Ishikawa (cell line): Measurements from ENCODE around the gene DNAJC6.

Experiments
- CEBPB ChIP-seq: IDR thresholded peaks from 2 replicates; pipeline ENCODE4 v1.6.1; 2012
- CREB1 ChIP-seq: IDR thresholded peaks from 2 replicates; pipeline ENCODE4 v1.6.1; 2012; ENCODE audit warnings: low read depth
- EGR1 ChIP-seq: IDR thresholded peaks from 2 replicates; pipeline ENCODE4 v1.6.1; 2012
- EP300 ChIP-seq: IDR thresholded peaks from 2 replicates; pipeline ENCODE4 v1.6.1; 2012; ENCODE audit warnings: borderline replicate concordance
- NFIC ChIP-seq: IDR thresholded peaks from 2 replicates; pipeline ENCODE4 v1.6.1; 2012
- RAD21 ChIP-seq: IDR thresholded peaks from 2 replicates; pipeline ENCODE4 v1.6.1; 2012; ENCODE audit warnings: low read depth
- TAF1 ChIP-seq: IDR thresholded peaks from 2 replicates; pipeline ENCODE4 v1.6.1; 2012; ENCODE audit warnings: low read depth, mild to moderate bottlenecking
- TEAD4 ChIP-seq: IDR thresholded peaks from 2 replicates; pipeline ENCODE4 v1.6.1; 2012
- YY1 ChIP-seq: IDR thresholded peaks from 2 replicates; pipeline ENCODE4 v1.6.1; 2012; ENCODE audit warnings: low read depth
- TF ChIP-seq, protein P1 (sequence below): IDR thresholded peaks from 2 replicates; pipeline ENCODE4 v1.6.1; 2012
- TF ChIP-seq, protein P2 (sequence below): IDR thresholded peaks from 2 replicates; pipeline ENCODE4 v1.6.1; 2012
- TF ChIP-seq, protein P3 (sequence below): IDR thresholded peaks from 2 replicates; pipeline ENCODE4 v1.6.1; 2012; ENCODE audit warnings: low read depth, mild to moderate bottlenecking

DNA sequence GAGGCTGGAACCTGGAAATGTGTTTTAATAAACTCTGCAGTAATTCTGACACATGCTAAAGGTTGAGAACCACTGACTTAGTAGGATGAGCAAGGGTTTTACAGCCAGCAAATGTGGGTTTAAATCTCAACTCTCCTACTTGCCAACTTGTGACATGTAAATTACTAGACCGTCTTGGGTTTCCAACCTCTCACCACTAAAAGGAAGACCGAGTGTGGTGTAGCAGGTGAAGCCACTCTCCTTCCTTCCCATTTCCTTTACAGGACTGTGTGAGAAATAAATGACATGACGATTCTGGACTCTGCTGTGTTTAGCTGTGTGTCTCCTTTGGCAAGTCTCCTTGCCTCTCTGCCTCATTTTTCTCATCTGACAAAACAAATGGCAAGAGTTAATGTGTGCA lies 49.5 kb upstream of the DNAJC6 start:
- TF ChIP-seq, protein P1, sequence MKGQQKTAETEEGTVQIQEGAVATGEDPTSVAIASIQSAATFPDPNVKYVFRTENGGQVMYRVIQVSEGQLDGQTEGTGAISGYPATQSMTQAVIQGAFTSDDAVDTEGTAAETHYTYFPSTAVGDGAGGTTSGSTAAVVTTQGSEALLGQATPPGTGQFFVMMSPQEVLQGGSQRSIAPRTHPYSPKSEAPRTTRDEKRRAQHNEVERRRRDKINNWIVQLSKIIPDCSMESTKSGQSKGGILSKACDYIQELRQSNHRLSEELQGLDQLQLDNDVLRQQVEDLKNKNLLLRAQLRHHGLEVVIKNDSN = no peak
- TF ChIP-seq YY1 (no peak), NFIC (no peak), CREB1 (no peak), RAD21 (no peak), EP300 (no peak), TAF1 (no peak), CEBPB (no peak), TEAD4 (no peak), EGR1 (no peak)
- TF ChIP-seq, protein P2, sequence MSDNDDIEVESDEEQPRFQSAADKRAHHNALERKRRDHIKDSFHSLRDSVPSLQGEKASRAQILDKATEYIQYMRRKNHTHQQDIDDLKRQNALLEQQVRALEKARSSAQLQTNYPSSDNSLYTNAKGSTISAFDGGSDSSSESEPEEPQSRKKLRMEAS = no peak
- TF ChIP-seq, protein P3, sequence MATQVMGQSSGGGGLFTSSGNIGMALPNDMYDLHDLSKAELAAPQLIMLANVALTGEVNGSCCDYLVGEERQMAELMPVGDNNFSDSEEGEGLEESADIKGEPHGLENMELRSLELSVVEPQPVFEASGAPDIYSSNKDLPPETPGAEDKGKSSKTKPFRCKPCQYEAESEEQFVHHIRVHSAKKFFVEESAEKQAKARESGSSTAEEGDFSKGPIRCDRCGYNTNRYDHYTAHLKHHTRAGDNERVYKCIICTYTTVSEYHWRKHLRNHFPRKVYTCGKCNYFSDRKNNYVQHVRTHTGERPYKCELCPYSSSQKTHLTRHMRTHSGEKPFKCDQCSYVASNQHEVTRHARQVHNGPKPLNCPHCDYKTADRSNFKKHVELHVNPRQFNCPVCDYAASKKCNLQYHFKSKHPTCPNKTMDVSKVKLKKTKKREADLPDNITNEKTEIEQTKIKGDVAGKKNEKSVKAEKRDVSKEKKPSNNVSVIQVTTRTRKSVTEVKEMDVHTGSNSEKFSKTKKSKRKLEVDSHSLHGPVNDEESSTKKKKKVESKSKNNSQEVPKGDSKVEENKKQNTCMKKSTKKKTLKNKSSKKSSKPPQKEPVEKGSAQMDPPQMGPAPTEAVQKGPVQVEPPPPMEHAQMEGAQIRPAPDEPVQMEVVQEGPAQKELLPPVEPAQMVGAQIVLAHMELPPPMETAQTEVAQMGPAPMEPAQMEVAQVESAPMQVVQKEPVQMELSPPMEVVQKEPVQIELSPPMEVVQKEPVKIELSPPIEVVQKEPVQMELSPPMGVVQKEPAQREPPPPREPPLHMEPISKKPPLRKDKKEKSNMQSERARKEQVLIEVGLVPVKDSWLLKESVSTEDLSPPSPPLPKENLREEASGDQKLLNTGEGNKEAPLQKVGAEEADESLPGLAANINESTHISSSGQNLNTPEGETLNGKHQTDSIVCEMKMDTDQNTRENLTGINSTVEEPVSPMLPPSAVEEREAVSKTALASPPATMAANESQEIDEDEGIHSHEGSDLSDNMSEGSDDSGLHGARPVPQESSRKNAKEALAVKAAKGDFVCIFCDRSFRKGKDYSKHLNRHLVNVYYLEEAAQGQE = no peak
